ENCODE data around the gene C1orf122.

GRCh38 chr1:37845049-37845646 lies 37.6 kb downstream of the C1orf122 start:
- TF ChIP-seq CTCF (IDR thresholded peaks at IDR 0.05 in 8 of 11, conservative IDR thresholded peaks at IDR 0.05 in 3 of 11) (no peak), POLR2A (IDR thresholded peaks at IDR 0.05) (no peak)

All from spleen (tissue), 7 donors.